Measurements from ENCODE around the gene RPS27. TPM values are rescaled to one million over a fixed set of nuclear protein-coding genes. Genes with fewer than 3 reads are reported as not detected.

The RPS27 gene
- total RNA-seq, 2 donors from 2014 or later, result 538 to 734 TPM

DNA sequence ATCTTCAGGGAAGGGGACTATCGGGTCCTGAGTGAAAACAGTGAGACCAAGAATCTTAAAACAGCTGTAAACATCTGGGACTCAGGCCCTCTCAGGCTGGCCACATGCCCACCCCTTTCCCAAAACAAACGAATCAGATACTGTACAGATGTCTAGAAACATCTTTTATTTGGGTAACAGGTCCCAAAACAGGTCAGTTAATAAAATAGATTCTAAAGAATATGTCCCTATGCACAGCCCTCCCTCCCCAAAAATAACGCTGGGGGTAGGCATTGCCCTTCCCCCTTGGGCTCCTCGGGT, 31.7 kb upstream of the RPS27 start:
- Histone ChIP-seq H3K4me1 (peaks cover 57% of the 10 kb centered on the region), H3K4me3 (no peak overlapping the region), H3K27ac (peak overlapping the region in 2 of 4 donors; percentile 34 to 86), H3K27me3 (no peaks in the 10 kb centered on the region), H3K36me3 (replicated peaks in 1 of 2; ENCODE audit: insufficient read depth in 1 of 2, low read depth in 2 of 2) (peaks cover 0 to 4% of the 10 kb centered on the region in 2 donors), H3K9me3 (no peaks in the 10 kb centered on the region)
- no peak for ATAC-seq
- intact Hi-C loops (cut with DNase I), result no loop called here
- WGBS, 2 donors, result 15 to 17% methylated on average over 4 of the region's 4 CpGs
- TF ChIP-seq CTCF (IDR thresholded peaks at IDR 0.05) (no peak), POLR2A (IDR thresholded peaks at IDR 0.05) (no peak)
- DNase-seq, result peak in 1 of 4 donors; percentile 26

DNA sequence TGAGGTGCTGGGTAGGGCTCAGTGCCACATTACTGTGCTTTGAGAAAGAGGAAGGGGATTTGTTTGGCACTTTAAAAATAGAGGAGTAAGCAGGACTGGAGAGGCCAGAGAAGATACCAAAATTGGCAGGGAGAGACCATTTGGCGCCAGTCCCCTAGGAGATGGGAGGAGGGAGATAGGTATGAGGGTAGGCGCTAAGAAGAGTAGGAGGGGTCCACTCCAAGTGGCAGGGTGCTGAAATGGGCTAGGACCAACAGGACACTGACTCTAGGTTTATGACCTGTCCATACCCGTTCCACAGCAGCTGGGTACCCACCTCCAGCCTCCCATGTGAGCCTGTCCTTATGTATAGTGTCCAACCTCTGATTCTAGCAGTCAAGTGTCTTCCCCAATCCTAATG, 31.1 kb upstream of the RPS27 start:
- DNase-seq, result no peak
- H3K4me1 ChIP-seq, result peaks cover 62% of the 10 kb centered on the region
- intact Hi-C loops (cut with DNase I), result no loop called here

DNA sequence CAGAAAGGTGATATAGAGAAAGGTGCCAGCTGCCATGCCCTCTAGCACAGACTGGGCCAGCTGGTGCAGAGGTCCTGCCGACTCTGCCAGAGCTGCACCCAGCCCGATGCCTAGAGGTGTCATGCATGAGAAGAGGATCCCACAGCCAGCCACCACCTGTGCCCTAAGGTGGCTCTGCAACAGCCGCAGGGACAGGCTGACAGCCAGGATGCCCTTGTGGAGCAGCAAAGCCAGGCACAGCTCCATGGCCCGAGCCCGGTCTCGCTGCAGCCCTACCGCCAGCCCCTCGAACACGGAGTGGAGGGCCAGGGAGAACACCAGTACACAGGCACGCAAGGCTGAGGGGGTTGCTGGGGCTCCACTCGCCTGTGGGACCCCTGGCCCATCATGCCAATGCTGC, 30.4 kb upstream of the RPS27 start:
- H3K27ac ChIP-seq, result peak overlapping the region in 1 of 4 donors; percentile 22
- TF ChIP-seq CTCF (IDR thresholded peaks at IDR 0.05), result no peak
- TF ChIP-seq POLR2A (IDR thresholded peaks at IDR 0.05), result no peak
- H3K27me3 ChIP-seq, result no peaks in the 10 kb centered on the region
- H3K4me3 ChIP-seq, result no peak overlapping the region
- H3K36me3 ChIP-seq (replicated peaks in 1 of 2; ENCODE audit: insufficient read depth in 1 of 2, low read depth in 2 of 2), result peaks cover 0 to 4% of the 10 kb centered on the region in 2 donors
- intact Hi-C loops (cut with DNase I), result no loop called here
- ATAC-seq (no peak), DNase-seq (no peak)
- WGBS, 2 donors, result 77 to 81% methylated on average over 5 to 11 of the region's 11 CpGs
- H3K4me1 ChIP-seq, result peaks cover 66% of the 10 kb centered on the region
- H3K9me3 ChIP-seq, result no peaks in the 10 kb centered on the region

More for the DNA sequence above, 31.1 kb upstream of the RPS27 start:
- no peaks in the 10 kb centered on the region for H3K9me3 ChIP-seq
- H3K27me3 ChIP-seq, result no peaks in the 10 kb centered on the region
- no peak overlapping the region for H3K4me3 ChIP-seq
- peak overlapping the region in 1 of 4 donors; percentile 86 for H3K27ac ChIP-seq
- 69 to 75% methylated on average over 3 of the region's 3 CpGs for WGBS, 2 donors
- ATAC-seq, result no peak
- peaks cover 0 to 4% of the 10 kb centered on the region in 2 donors for H3K36me3 ChIP-seq (replicated peaks in 1 of 2; ENCODE audit: insufficient read depth in 1 of 2, low read depth in 2 of 2)
- TF ChIP-seq POLR2A (IDR thresholded peaks at IDR 0.05) (no peak), CTCF (IDR thresholded peaks at IDR 0.05) (no peak)

DNA sequence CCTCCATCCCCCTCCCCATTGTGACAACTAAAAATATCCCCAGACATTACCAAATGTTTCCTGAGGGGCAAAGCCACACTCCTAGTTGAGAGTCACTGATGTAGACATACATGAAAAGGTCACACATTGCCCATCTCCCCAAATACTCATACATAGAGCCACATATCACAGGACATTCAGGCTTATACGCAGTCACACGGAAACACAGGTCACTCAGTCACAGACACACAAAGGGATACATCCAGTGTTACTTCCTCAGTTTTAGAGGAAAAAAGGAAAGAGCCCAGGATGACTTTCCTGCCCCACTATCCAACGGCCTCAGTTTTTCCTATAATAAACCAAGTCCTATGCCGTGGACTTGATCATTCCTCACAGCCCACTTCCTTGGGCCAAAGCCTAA, 29.1 kb upstream of the RPS27 start:
- Histone ChIP-seq H3K27me3 (no peaks in the 10 kb centered on the region), H3K4me1 (peaks cover 63% of the 10 kb centered on the region), H3K27ac (peak overlapping the region in 3 of 4 donors; percentile 88 to 95 (median 90)), H3K36me3 (replicated peaks in 1 of 2; ENCODE audit: insufficient read depth in 1 of 2, low read depth in 2 of 2) (peaks cover 0 to 4% of the 10 kb centered on the region in 2 donors), H3K4me3 (no peak overlapping the region), H3K9me3 (no peaks in the 10 kb centered on the region)
- DNase-seq (no peak), ATAC-seq (no peak)
- TF ChIP-seq CTCF (IDR thresholded peaks at IDR 0.05) (no peak), POLR2A (IDR thresholded peaks at IDR 0.05) (no peak)
- intact Hi-C loops (cut with DNase I), result no loop called here
- WGBS, 2 donors, result 77 to 86% methylated on average over 4 of the region's 4 CpGs
